ENCODE data around the gene ADSL. TPM values are rescaled to one million over a fixed set of nuclear protein-coding genes. Genes with fewer than 3 reads are reported as not detected.

ADSL gene
- total and polyA plus RNA-seq, 2 of the 8 experiments (the other 6 are each of a cell fraction or from before 2014, with no cell fraction given) = 197 to 218 TPM

GRCh38 chr22:40322021-40322420 lies 24.3 kb upstream of the ADSL start:
- ChIA-PET POLR2A (ENCODE audit: partially characterized antibody) (interaction anchor here (1.4 kb wide), 1 partner anchor 27 kb away, joined by 4 read pairs; no protein-coding TSS in a partner anchor), CTCF (ENCODE audit: partially characterized antibody) (no interaction called here)
- H3K4me1 ChIP-seq (replicated peaks in 1 of 4; ENCODE audit: control insufficient read depth in 3 of 4, insufficient read depth in 4 of 4, low read length in 3 of 4) = peaks cover 1 to 11% (median 7%) of the 10 kb centered on the region in 4 experiments
- H3K4me3 ChIP-seq (ENCODE audit: extremely low read depth in 1 of 4, insufficient read depth in 2 of 4, low read depth in 3 of 4, low read length in 4 of 4) = no peak overlapping the region
- peaks cover 0 to 5% of the 10 kb centered on the region in 2 experiments for H4K20me1 ChIP-seq (replicated peaks in 1 of 2; ENCODE audit: control insufficient read depth in 1 of 2, insufficient read depth in 2 of 2, low read length in 2 of 2)
- H2BK5ac ChIP-seq (ENCODE audit: low read depth, low read length) = no peak overlapping the region
- H3K9me3 ChIP-seq (ENCODE audit: insufficient read depth in 2 of 2, low read depth in 1 of 2, low read length in 1 of 2) = no peaks in the 10 kb centered on the region
- H3K18ac ChIP-seq (ENCODE audit: extremely low read depth, low read length) = no peak overlapping the region
- H3K79me1 ChIP-seq (ENCODE audit: low read depth, low read length) = no peaks in the 10 kb centered on the region
- no peak overlapping the region for H4K8ac ChIP-seq (ENCODE audit: extremely low read depth, insufficient read depth, low read length)
- H3K9ac ChIP-seq (replicated peaks in 1 of 4; ENCODE audit: extremely low read depth in 1 of 4, low read depth in 3 of 4, low read length in 3 of 4) = no peak overlapping the region
- H2BK20ac ChIP-seq (ENCODE audit: low read length) = no peak overlapping the region
- H3K56ac ChIP-seq (replicated peaks; ENCODE audit: insufficient read length, low read depth, low read length) = no peak overlapping the region
- H3K4ac ChIP-seq (replicated peaks; ENCODE audit: insufficient read length, low read depth, low read length) = no peak overlapping the region
- H2AFZ ChIP-seq (ENCODE audit: low read length) = no peak overlapping the region
- H3K36me3 ChIP-seq (ENCODE audit: control insufficient read depth in 2 of 4, insufficient read depth in 4 of 4, low read length in 3 of 4) = peaks cover 11 to 44% (median 33%) of the 10 kb centered on the region in 4 experiments
- H3K79me2 ChIP-seq (ENCODE audit: control insufficient read depth in 1 of 2, insufficient read depth in 2 of 2, low read length in 2 of 2) = no peaks in the 10 kb centered on the region
- no peak for FAIRE-seq
- H2BK15ac ChIP-seq (ENCODE audit: low read length) = no peak overlapping the region
- no peak overlapping the region for H2AK5ac ChIP-seq (ENCODE audit: low read depth, low read length)
- TF ChIP-seq KDM1A (IDR thresholded peaks at IDR 0.05; ENCODE audit: borderline replicate concordance, low read length) = no peak
- TF ChIP-seq POLR2AphosphoS5 (IDR thresholded peaks at IDR 0.05; ENCODE audit: low read depth, low read length) = peak; percentile 35; the same call in 1 of the 2 replicates
- TF ChIP-seq CBX5 (IDR thresholded peaks at IDR 0.05; ENCODE audit: low read depth, low read length) = no peak
- TF ChIP-seq JUND (IDR thresholded peaks at IDR 0.05; ENCODE audit: low read length) = no peak
- no peak for TF ChIP-seq SIN3A (conservative IDR thresholded peaks at IDR 0.05 in 1 of 2, IDR thresholded peaks at IDR 0.05 in 1 of 2; ENCODE audit: low read depth in 1 of 2, low read length in 2 of 2)
- TF ChIP-seq EGR1 (IDR thresholded peaks at IDR 0.05; ENCODE audit: borderline replicate concordance, low read depth, low read length) = no peak
- TF ChIP-seq EP300 (IDR thresholded peaks at IDR 0.05; ENCODE audit: borderline replicate concordance in 1 of 2, low read depth in 2 of 2, low read length in 2 of 2) = no peak
- TF ChIP-seq CBX8 (IDR thresholded peaks at IDR 0.05; ENCODE audit: borderline replicate concordance, low read depth, low read length) = no peak
- WGBS, 2 experiments (ENCODE audit: extremely low coverage in 1 of 2, insufficient coverage in 1 of 2, insufficient read length in 1 of 2, insufficient replicate concordance in 2 of 2, low coverage in 1 of 2, low lambda C conversion rate in 2 of 2, missing lambda C conversion rate in 1 of 2) = 91% methylated on average over 5 of the region's 5 CpGs; no CpG with 5 or more reads in 1 of the 2 experiments
- DNase-seq (ENCODE audit: low read depth in 1 of 2, low spot score in 2 of 2) = no peak
- H4K5ac ChIP-seq (ENCODE audit: insufficient read length, low read depth, low read length) = no peak overlapping the region
- H3K27me3 ChIP-seq (replicated peaks in 1 of 4; ENCODE audit: control insufficient read depth in 3 of 4, extremely low read depth in 1 of 4, insufficient read depth in 3 of 4, low read length in 3 of 4) = no peaks in the 10 kb centered on the region
- no peak overlapping the region for H3K27ac ChIP-seq (ENCODE audit: low read depth, low read length)
- H3K14ac ChIP-seq (ENCODE audit: insufficient read length) = no peak overlapping the region
- no peak overlapping the region for H3K23ac ChIP-seq (ENCODE audit: insufficient read length)
- H2BK12ac ChIP-seq (ENCODE audit: low read depth, low read length) = no peak overlapping the region
- H3K4me2 ChIP-seq (ENCODE audit: insufficient read depth in 1 of 2, low read depth in 2 of 2, low read length in 2 of 2) = no peak overlapping the region
- no peaks in the 10 kb centered on the region for H3K23me2 ChIP-seq (ENCODE audit: low read depth, low read length)
- H2BK120ac ChIP-seq (replicated peaks; ENCODE audit: low read depth, low read length) = no peak overlapping the region
- H4K91ac ChIP-seq (replicated peaks; ENCODE audit: insufficient read length, low read length) = no peak overlapping the region

All from H1 (cell line).